ENCODE data around the gene FRYL. TPM values are rescaled to one million over a fixed set of nuclear protein-coding genes. Genes with fewer than 3 reads are reported as not detected.

Gene FRYL
- total RNA-seq, 1 experiment from 2014 or later, result 47.7 TPM

- Histone ChIP-seq H3K9ac (ENCODE audit: low read length) (no peak overlapping the region), H3K9me3 (ENCODE audit: control insufficient read depth in 1 of 2, insufficient read depth in 1 of 2, low read depth in 1 of 2, low read length in 2 of 2) (no peaks in the 10 kb centered on the region), H3K79me2 (ENCODE audit: insufficient read depth, low read length) (peaks cover 17% of the 10 kb centered on the region), H3K9me2 (ENCODE audit: insufficient read depth) (no peaks in the 10 kb centered on the region), H3K36me3 (ENCODE audit: control insufficient read depth in 1 of 2, insufficient read depth in 2 of 2, low read length in 2 of 2) (no peaks in the 10 kb centered on the region), H4K20me1 (ENCODE audit: insufficient read depth) (no peaks in the 10 kb centered on the region), H3K4me1 (ENCODE audit: control insufficient read depth in 1 of 2, insufficient read depth in 2 of 2, low read length in 2 of 2) (peaks cover 4 to 10% of the 10 kb centered on the region in 2 experiments; a peak in 3 of 4 replicates), H3K4me3 (replicated peaks in 1 of 2; ENCODE audit: low read depth in 1 of 2, low read length in 2 of 2) (no peak overlapping the region), H2AFZ (ENCODE audit: low read depth, low read length, poor library complexity, severe bottlenecking) (no peak overlapping the region), H3K4me2 (ENCODE audit: low read length) (no peak overlapping the region), H3K27me3 (ENCODE audit: insufficient read depth, low read length) (no peaks in the 10 kb centered on the region), H3K27ac (ENCODE audit: low read depth, low read length) (no peak overlapping the region)
- TF ChIP-seq MAX (IDR thresholded peaks at IDR 0.05), result no peak
- TF ChIP-seq ZNF274 (IDR thresholded peaks at IDR 0.05; ENCODE audit: low read depth, low read length), result no peak
- TF ChIP-seq RAD21 (IDR thresholded peaks at IDR 0.05; ENCODE audit: low read depth), result no peak
- TF ChIP-seq SIN3A (IDR thresholded peaks at IDR 0.05; ENCODE audit: low read depth), result no peak
- no peak for TF ChIP-seq TCF7L2 (IDR thresholded peaks at IDR 0.05; ENCODE audit: borderline replicate concordance, extremely low read depth, insufficient read depth, insufficient read length)
- TF ChIP-seq CBX3 (IDR thresholded peaks at IDR 0.05; ENCODE audit: low read depth), result no peak
- TF ChIP-seq YY1 (IDR thresholded peaks at IDR 0.05; ENCODE audit: extremely low read depth, insufficient replicate concordance, low read depth, low read length), result no peak
- no peak for TF ChIP-seq SRF (IDR thresholded peaks at IDR 0.05; ENCODE audit: low read depth)
- BruUV-seq (replicated peaks), result no TSS peak
- POLR2A ChIA-PET, result no interaction called here
- CTCF ChIA-PET, result no interaction called here
- RAD21 ChIA-PET (ENCODE audit: low non-redundant PET in 1 of 2, low total read pairs in 2 of 2, uncharacterized antibody in 2 of 2, unreplicated experiment in 2 of 2), result no interaction called here
- DNase-seq (ENCODE audit: low read depth, low spot score) (no peak), ATAC-seq (no peak)
- intact Hi-C loops (cut with micrococcal nuclease), result no loop called here
These were observed 74.5 kb downstream of the FRYL start for GRCh38 chr4:48705609-48706008.

DNA sequence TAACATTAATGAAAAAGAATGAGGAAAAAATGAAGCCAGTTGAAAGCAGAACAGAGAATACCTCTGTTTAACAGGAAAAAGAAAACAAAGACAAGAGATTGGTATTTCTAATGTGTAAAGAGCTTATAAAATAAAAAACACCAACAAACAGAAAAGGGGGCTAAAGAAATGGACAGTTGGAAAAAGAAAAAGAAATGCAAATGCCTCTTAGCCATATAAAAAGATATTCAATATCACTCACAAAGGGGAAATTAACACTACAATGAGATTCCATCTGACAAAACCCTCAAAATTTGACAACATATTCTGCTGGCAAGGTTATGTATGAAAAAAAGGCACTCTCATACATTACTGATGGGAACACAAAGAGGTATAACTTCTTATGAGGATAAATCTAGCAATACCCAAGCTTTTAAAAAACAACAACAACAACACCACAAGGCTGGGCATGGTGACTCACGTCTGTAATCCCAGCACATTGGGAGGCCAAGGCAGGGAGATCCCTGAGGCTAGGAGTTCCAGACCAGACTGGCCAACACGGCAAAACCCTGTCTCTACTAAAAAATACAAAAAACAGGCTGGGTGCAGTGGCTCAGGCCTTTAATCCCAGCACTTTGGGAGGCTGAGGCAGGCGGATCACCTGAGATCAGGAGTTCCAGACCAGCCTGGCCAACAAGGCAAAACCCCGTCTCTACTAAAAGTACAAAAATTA, 75.8 kb downstream of the FRYL start:
- intact Hi-C loops (cut with micrococcal nuclease), result no loop called here
- POLR2A ChIA-PET, result no interaction called here
- no peak overlapping the region for H3K4me2 ChIP-seq (ENCODE audit: low read length)
- TF ChIP-seq ATF3 (IDR thresholded peaks at IDR 0.05) (no peak), ZNF274 (IDR thresholded peaks at IDR 0.05; ENCODE audit: low read depth, low read length) (no peak), POLR2A (IDR thresholded peaks at IDR 0.05; ENCODE audit: borderline replicate concordance, extremely low read depth, insufficient read depth, insufficient read length) (no peak), ZFX (IDR thresholded peaks at IDR 0.05) (no peak), SP1 (IDR thresholded peaks at IDR 0.05; ENCODE audit: low read depth) (no peak), FOSL1 (IDR thresholded peaks at IDR 0.05; ENCODE audit: low read depth) (no peak), CBX3 (IDR thresholded peaks at IDR 0.05; ENCODE audit: low read depth) (no peak), ELF1 (IDR thresholded peaks at IDR 0.05; ENCODE audit: borderline replicate concordance, low read depth) (no peak), RAD21 (IDR thresholded peaks at IDR 0.05; ENCODE audit: low read depth) (no peak), POLR2AphosphoS5 (IDR thresholded peaks at IDR 0.05; ENCODE audit: low read depth, low read length) (no peak)
- TF ChIP-seq, protein P1, sequence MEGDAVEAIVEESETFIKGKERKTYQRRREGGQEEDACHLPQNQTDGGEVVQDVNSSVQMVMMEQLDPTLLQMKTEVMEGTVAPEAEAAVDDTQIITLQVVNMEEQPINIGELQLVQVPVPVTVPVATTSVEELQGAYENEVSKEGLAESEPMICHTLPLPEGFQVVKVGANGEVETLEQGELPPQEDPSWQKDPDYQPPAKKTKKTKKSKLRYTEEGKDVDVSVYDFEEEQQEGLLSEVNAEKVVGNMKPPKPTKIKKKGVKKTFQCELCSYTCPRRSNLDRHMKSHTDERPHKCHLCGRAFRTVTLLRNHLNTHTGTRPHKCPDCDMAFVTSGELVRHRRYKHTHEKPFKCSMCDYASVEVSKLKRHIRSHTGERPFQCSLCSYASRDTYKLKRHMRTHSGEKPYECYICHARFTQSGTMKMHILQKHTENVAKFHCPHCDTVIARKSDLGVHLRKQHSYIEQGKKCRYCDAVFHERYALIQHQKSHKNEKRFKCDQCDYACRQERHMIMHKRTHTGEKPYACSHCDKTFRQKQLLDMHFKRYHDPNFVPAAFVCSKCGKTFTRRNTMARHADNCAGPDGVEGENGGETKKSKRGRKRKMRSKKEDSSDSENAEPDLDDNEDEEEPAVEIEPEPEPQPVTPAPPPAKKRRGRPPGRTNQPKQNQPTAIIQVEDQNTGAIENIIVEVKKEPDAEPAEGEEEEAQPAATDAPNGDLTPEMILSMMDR (IDR thresholded peaks at IDR 0.05 in 2 of 3, conservative IDR thresholded peaks at IDR 0.05 in 1 of 3; ENCODE audit: borderline replicate concordance in 1 of 3, insufficient read depth in 1 of 3, low read depth in 2 of 3, low read length in 2 of 3), result no peak

More for the DNA sequence above, 75.8 kb downstream of the FRYL start:
- no TSS peak for BruUV-seq (replicated peaks)
- peaks cover 21% of the 10 kb centered on the region for H3K79me2 ChIP-seq (ENCODE audit: insufficient read depth, low read length)
- H3K27ac ChIP-seq (ENCODE audit: low read depth, low read length), result no peak overlapping the region
- ChIA-PET CTCF (no interaction called here), RAD21 (ENCODE audit: low non-redundant PET in 1 of 2, low total read pairs in 2 of 2, uncharacterized antibody in 2 of 2, unreplicated experiment in 2 of 2) (no interaction called here)
- H2AFZ ChIP-seq (ENCODE audit: low read depth, low read length, poor library complexity, severe bottlenecking), result no peak overlapping the region
- H3K4me1 ChIP-seq (ENCODE audit: control insufficient read depth in 1 of 2, insufficient read depth in 2 of 2, low read length in 2 of 2), result peaks cover 13 to 21% of the 10 kb centered on the region in 2 experiments
- H3K27me3 ChIP-seq (ENCODE audit: insufficient read depth, low read length), result no peaks in the 10 kb centered on the region
- no peaks in the 10 kb centered on the region for H3K9me3 ChIP-seq (ENCODE audit: control insufficient read depth in 1 of 2, insufficient read depth in 1 of 2, low read depth in 1 of 2, low read length in 2 of 2)
- DNase-seq (ENCODE audit: low read depth, low spot score) (no peak), ATAC-seq (no peak)
- no peaks in the 10 kb centered on the region for H3K9me2 ChIP-seq (ENCODE audit: insufficient read depth)
- H3K36me3 ChIP-seq (ENCODE audit: control insufficient read depth in 1 of 2, insufficient read depth in 2 of 2, low read length in 2 of 2), result no peaks in the 10 kb centered on the region
- H3K9ac ChIP-seq (ENCODE audit: low read length), result no peak overlapping the region
- no peaks in the 10 kb centered on the region for H4K20me1 ChIP-seq (ENCODE audit: insufficient read depth)
- H3K4me3 ChIP-seq (replicated peaks in 1 of 2; ENCODE audit: low read depth in 1 of 2, low read length in 2 of 2), result no peak overlapping the region

All from HCT116 (cell line).